Suprapubic skin (tissue), 4 donors: ENCODE data around the gene SLC6A12. TPM values are rescaled to one million over a fixed set of nuclear protein-coding genes. Genes with fewer than 3 reads are reported as not detected.

Source experiments
- total RNA-seq, 4 donors: library from RNA; depleted of rRNA; stranded (reverse); fragments of >200 nt; gene quantifications; one replicate each; pipeline ENCODE4 v1.1.0, GENCODE V29; 2016

SLC6A12 gene
- total RNA-seq, 4 donors from 2014 or later: 3.1 to 6.0 TPM; not detected in 2

Other genes with a start within 250 kb of the SLC6A12 start
- under 1 TPM in 2 of 4 donors, not detected in 2; 0.18 to 0.21 TPM for gene IQSEC3, start 147.4 kb downstream of the SLC6A12 start, total RNA-seq
- gene SLC6A13, start 48.7 kb upstream of the SLC6A12 start, total RNA-seq: not detected
- gene KDM5A, start 175.2 kb upstream of the SLC6A12 start, total RNA-seq: 100 to 1,000 TPM in 2 of 4 donors, 10 to 100 TPM in 2; 43.1 to 126 (median 92.1) TPM
- 1 to 10 TPM; 5.1 to 9.7 (median 6.8) TPM for gene CCDC77, start 187.5 kb upstream of the SLC6A12 start, total RNA-seq
- 10 to 100 TPM; 30.7 to 66.2 (median 35.0) TPM for gene B4GALNT3, start 245.8 kb upstream of the SLC6A12 start, total RNA-seq